B cell (primary cell): ENCODE data around the gene LYG1. TPM values are rescaled to one million over a fixed set of nuclear protein-coding genes. Genes with fewer than 3 reads are reported as not detected.

Experiments
- ATAC-seq: fragments of 200-7000 bp; cut with Tn5 transposase; one replicate; pipeline ENCODE4 v1.10.0; 2021; ENCODE audit warnings: low read depth, mild to moderate bottlenecking, moderate number of reproducible peaks, moderate library complexity
- CTCF ChIA-PET: fragments of 350-600 bp; sonication (Branson Sonifier 250); formaldehyde crosslinking; loops from one replicate; lab custom pipeline; 2021; ENCODE audit warnings: antibody characterized with exemption, inconsistent platforms; lab: Charles Lee
- POLR2A ChIA-PET: fragments of 350-600 bp; sonication (Branson Sonifier 250); formaldehyde crosslinking; loops from one replicate; lab custom pipeline; 2021; ENCODE audit warnings: antibody characterized with exemption; lab: Charles Lee
- DNase-seq: peaks from one replicate; pipeline ENCODE4 v3.0.0; 2013
- H2AFZ ChIP-seq: 2 replicates; pipeline ENCODE4 v1.6.1; 2012; ENCODE audit warnings: mild to moderate bottlenecking, low read depth, low read length; ENCODE audit not compliant: insufficient read depth, poor library complexity, severe bottlenecking
- H3K27ac ChIP-seq, 2 donors: 1 replicate in 1 of 2; 2 replicates in 1 of 2; pipeline ENCODE4 v1.5.1; 2012 to 2013; ENCODE audit warnings: low read length in 2 of 2, mild to moderate bottlenecking in 2 of 2, moderate library complexity in 1 of 2
- H3K27me3 ChIP-seq, 4 experiments: fragments of 200-600 bp in 1 of 4; sonication (generic) in 1 of 4; replicated peaks in 1 of 4; 1 replicate in 2 of 4; 2 replicates in 2 of 4; pipeline versions ENCODE4 v1.6.1 to v1.7.0; 2013 to 2016; ENCODE audit warnings: low read length in 3 of 4, mild to moderate bottlenecking in 2 of 4, mixed read lengths in 1 of 4, moderate library complexity in 1 of 4; ENCODE audit not compliant: insufficient read depth in 4 of 4, control insufficient read depth in 3 of 4; ENCODE audit errors: control extremely low read depth in 1 of 4
- H3K36me3 ChIP-seq, 2 experiments: replicated peaks in 1 of 2; 1 replicate in 1 of 2; 2 replicates in 1 of 2; pipeline versions ENCODE4 v1.6.1 to v1.7.1; 2013; ENCODE audit warnings: low read length in 1 of 2; ENCODE audit not compliant: insufficient read depth in 2 of 2, control insufficient read depth in 1 of 2; ENCODE audit errors: control extremely low read depth in 1 of 2, extremely low read depth in 1 of 2
- H3K4me1 ChIP-seq, 2 donors: fragments of 200-600 bp in 1 of 2; sonication (generic) in 1 of 2; 1 replicate in 1 of 2; 2 replicates in 1 of 2; pipeline versions ENCODE4 v1.5.1 to v1.6.1; 2013 to 2017; ENCODE audit warnings: low read length in 2 of 2; ENCODE audit not compliant: control insufficient read depth in 2 of 2, insufficient read depth in 2 of 2
- H3K4me2 ChIP-seq: replicated peaks from 2 replicates; pipeline ENCODE3; 2012; ENCODE audit warnings: mild to moderate bottlenecking, low read depth, low read length; ENCODE audit not compliant: poor library complexity, severe bottlenecking
- H3K4me3 ChIP-seq, 5 experiments: fragments of 200-600 bp in 1 of 5; sonication (generic) in 1 of 5; 1 replicate in 3 of 5; 2 replicates in 2 of 5; pipeline versions ENCODE4 v1.5.1 to v1.7.0; 2011 to 2016; ENCODE audit warnings: low read length in 4 of 5, mild to moderate bottlenecking in 4 of 5, low read depth in 2 of 5, control low read depth in 1 of 5, moderate library complexity in 1 of 5; ENCODE audit not compliant: insufficient read depth in 1 of 5; ENCODE audit errors: control extremely low read depth in 1 of 5, extremely low read depth in 1 of 5
- H3K79me2 ChIP-seq: fragments of 200-600 bp; sonication (generic); one replicate; pipeline ENCODE4 v1.6.0; 2016; ENCODE audit warnings: low read length; ENCODE audit not compliant: control insufficient read depth, insufficient read depth
- H3K9ac ChIP-seq: fragments of 200-600 bp; sonication (generic); 2 replicates; pipeline ENCODE4 v1.6.1; 2017; ENCODE audit warnings: mild to moderate bottlenecking, low read length, moderate library complexity
- H3K9me3 ChIP-seq, 3 donors: one replicate each; pipeline versions ENCODE4 v1.6.1 to v1.7.1; 2013; ENCODE audit warnings: low read length in 2 of 3; ENCODE audit not compliant: control insufficient read depth in 2 of 3, insufficient read depth in 1 of 3; ENCODE audit errors: control extremely low read depth in 1 of 3
- H4K20me1 ChIP-seq: 2 replicates; pipeline ENCODE4 v1.6.0; 2012; ENCODE audit warnings: mild to moderate bottlenecking, low read length; ENCODE audit not compliant: insufficient read depth, control insufficient read depth, poor library complexity, severe bottlenecking
- H3K27ac Mint-ChIP-seq: one replicate; pipeline ENCODE4 v1.8.0; 2021; ENCODE audit warnings: mixed read lengths
- H3K27me3 Mint-ChIP-seq: one replicate; pipeline ENCODE4 v1.8.0; 2021; ENCODE audit warnings: mixed read lengths
- H3K4me1 Mint-ChIP-seq: one replicate; pipeline ENCODE4 v1.8.0; 2021; ENCODE audit warnings: mixed read lengths
- H3K4me3 Mint-ChIP-seq: one replicate; pipeline ENCODE4 v1.8.0; 2021; ENCODE audit warnings: mixed read lengths
- H3K9me3 Mint-ChIP-seq: one replicate; pipeline ENCODE4 v1.8.0; 2022; ENCODE audit warnings: mixed read lengths; ENCODE audit not compliant: insufficient read depth
- CTCF ChIP-seq: fragments of 200-600 bp; IDR thresholded peaks from one replicate; pipeline ENCODE4 v1.8.0; 2022; ENCODE audit warnings: antibody characterized with exemption, mild to moderate bottlenecking
- EZH2 ChIP-seq: IDR thresholded peaks from 2 replicates; pipeline ENCODE4 v1.6.1; 2012; ENCODE audit warnings: borderline replicate concordance, low read depth, mild to moderate bottlenecking, moderate library complexity, low read length; ENCODE audit not compliant: insufficient read depth, poor library complexity, severe bottlenecking
- WGBS: methylation state at CpG from one replicate; pipeline ENCODE4 v1.1.5; 2013; ENCODE audit warnings: missing lambda C conversion rate; ENCODE audit not compliant: insufficient coverage; 5-methylcytosine and 5-hydroxymethylcytosine counted together
- intact Hi-C: fragments of 100-400 bp; cut with micrococcal nuclease; formaldehyde crosslinking; loops from one replicate; pipeline ENCODE4 v1.10.0; 2022
- polyA plus RNA-seq: library from polyadenylated mRNA; depleted of rRNA; stranded (reverse); fragments of >200 nt; gene quantifications from 2 replicates; pipeline ENCODE4 v1.2.3, GENCODE V29; 2012
- total RNA-seq, 2 donors: library from RNA; stranded (reverse); fragments of 120-200 nt in 1 of 2; gene quantifications; 1 replicate in 1 of 2; 2 replicates in 1 of 2; pipeline versions ENCODE4 v1.2.3 to v1.2.4, GENCODE V29; 2013 to 2022

LYG1 gene
- total and polyA plus RNA-seq, 2 donors (not counting 1 experiment from before 2014, with no cell fraction given) = 3.0 to 4.5 TPM

GRCh38 chr2:99256677-99257076 is 44.3 kb downstream of the LYG1 start:
- H3K4me3 ChIP-seq = no peak overlapping the region
- no peaks in the 10 kb centered on the region for H3K36me3 ChIP-seq
- ChIA-PET POLR2A (no interaction called here), CTCF (no interaction called here)
- no peaks in the 10 kb centered on the region for H3K27me3 Mint-ChIP-seq
- ATAC-seq (no peak), DNase-seq (no peak)
- H2AFZ ChIP-seq = no peak overlapping the region
- H3K27me3 ChIP-seq = no peaks in the 10 kb centered on the region
- WGBS = 100% methylated on average over 1 of the region's 2 CpGs
- H3K4me1 Mint-ChIP-seq = no peaks in the 10 kb centered on the region
- no peaks in the 10 kb centered on the region for H3K9me3 ChIP-seq
- TF ChIP-seq EZH2 (no peak), CTCF (no peak)
- H3K79me2 ChIP-seq = no peaks in the 10 kb centered on the region
- no peak overlapping the region for H3K27ac ChIP-seq
- H3K4me1 ChIP-seq = no peaks in the 10 kb centered on the region
- no peak overlapping the region for H3K9ac ChIP-seq
- peaks cover 2% of the 10 kb centered on the region for H3K9me3 Mint-ChIP-seq
- H4K20me1 ChIP-seq = no peaks in the 10 kb centered on the region
- no peak overlapping the region for H3K27ac Mint-ChIP-seq
- H3K4me2 ChIP-seq = no peak overlapping the region
- H3K4me3 Mint-ChIP-seq = no peak overlapping the region
- intact Hi-C loops = no loop called here

GRCh38 chr2:99255491-99256318 is 45.3 kb downstream of the LYG1 start, which contains the start of gene LYG2:
LYG2 (minus strand) TSS chr2:99255666; CDS start chr2:99254260, 1,406 bp downstream.
- no peak within 1 kb of the TSS for H3K4me2 ChIP-seq
- intact Hi-C loops = no loop called here

More at GRCh38 chr2:99255491-99256318, 45.3 kb downstream of the LYG1 start, which contains the start of gene LYG2:
- no peak for DNase-seq
- 36% methylated on average over 2 of the region's 7 CpGs for WGBS
- H3K4me1 Mint-ChIP-seq = no peaks in the 10 kb centered on the region
- TF ChIP-seq EZH2 (no peak), CTCF (no peak)
- H2AFZ ChIP-seq = no peak within 1 kb of the TSS
- H3K9me3 Mint-ChIP-seq = peaks cover 2% of the 10 kb centered on the region
- H3K27ac Mint-ChIP-seq = no peak within 1 kb of the TSS
- no peaks in the 10 kb centered on the region for H3K4me1 ChIP-seq
- H3K36me3 ChIP-seq = no peaks in the 10 kb centered on the region
- H3K4me3 ChIP-seq = no peak within 1 kb of the TSS
- ATAC-seq = no peak
- no peak within 1 kb of the TSS for H3K27ac ChIP-seq
- H3K79me2 ChIP-seq = no peaks in the 10 kb centered on the region
- POLR2A ChIA-PET = no interaction called here
- H3K9me3 ChIP-seq = no peaks in the 10 kb centered on the region
- no peaks in the 10 kb centered on the region for H3K27me3 Mint-ChIP-seq
- H4K20me1 ChIP-seq = no peaks in the 10 kb centered on the region
- CTCF ChIA-PET = no interaction called here
- H3K4me3 Mint-ChIP-seq = no peak within 1 kb of the TSS
- H3K9ac ChIP-seq = no peak within 1 kb of the TSS
- no peaks in the 10 kb centered on the region for H3K27me3 ChIP-seq
